ENCODE measurements around the gene PANX2. TPM values are rescaled to one million over a fixed set of nuclear protein-coding genes. Genes with fewer than 3 reads are reported as not detected.

The PANX2 gene
- total and polyA plus RNA-seq, 2 of the 13 experiments (the other 11 are each of a cell fraction or from before 2014, with no cell fraction given), result 0.15 to 1.1 TPM

DNA sequence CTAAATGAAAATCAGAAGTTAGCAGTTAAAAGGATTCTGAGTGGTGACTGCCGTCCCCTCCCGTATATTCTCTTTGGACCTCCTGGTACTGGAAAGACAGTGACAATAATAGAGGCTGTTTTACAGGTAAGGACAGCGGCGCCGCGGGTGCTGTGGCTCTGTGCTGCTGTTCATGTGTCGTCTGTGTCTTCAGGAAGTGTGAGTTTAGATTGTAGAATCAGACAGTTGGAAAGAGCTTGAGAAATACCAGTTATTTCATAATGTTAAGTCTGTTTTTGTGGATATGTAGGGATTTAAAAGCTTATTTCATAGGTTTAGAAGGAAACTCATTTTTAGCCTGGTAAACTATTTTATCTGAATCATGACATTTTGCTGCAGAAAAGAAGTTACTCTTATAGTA, 27.4 kb upstream of the PANX2 start:
- FAIRE-seq, result no peak
- Histone ChIP-seq H3K4me3 (replicated peaks in 1 of 3; ENCODE audit: insufficient read depth in 1 of 3, low read depth in 2 of 3, low read length in 3 of 3) (no peak overlapping the region), H3K27me3 (ENCODE audit: control insufficient read depth in 1 of 2, insufficient read depth in 2 of 2, low read length in 2 of 2) (peaks cover 2 to 24% of the 10 kb centered on the region in 2 experiments), H4K20me1 (ENCODE audit: insufficient read depth, low read length) (no peaks in the 10 kb centered on the region), H3K4me1 (ENCODE audit: insufficient read depth, low read length) (peaks cover 92% of the 10 kb centered on the region), H2AFZ (ENCODE audit: low read length) (no peak overlapping the region), H3K4me2 (ENCODE audit: low read depth, low read length) (peak overlapping the region; percentile 25; the same call in 1 of the 2 replicates), H3K9ac (ENCODE audit: insufficient read depth, low read depth, low read length) (no peak overlapping the region), H3K36me3 (replicated peaks in 1 of 2; ENCODE audit: control insufficient read depth in 1 of 2, insufficient read depth in 2 of 2, low read length in 2 of 2) (no peaks in the 10 kb centered on the region), H3K9me3 (ENCODE audit: low read length) (no peaks in the 10 kb centered on the region), H3K27ac (ENCODE audit: extremely low read length, insufficient read depth, low read length) (no peak overlapping the region), H3K79me2 (ENCODE audit: insufficient read depth, low read length) (no peaks in the 10 kb centered on the region)
- WGBS (ENCODE audit: low lambda C conversion rate), result 3% methylated on average over 7 of the region's 7 CpGs
- POLR2A ChIA-PET, result no interaction called here
- ATAC-seq, result no peak
- intact Hi-C loops (cut with micrococcal nuclease; ENCODE audit: unreplicated experiment), result no loop called here
- DNase-seq (ENCODE audit: low spot score), result no peak
- in situ Hi-C loops (cut with HindIII; ENCODE audit: extremely low pct_ligation_motif_present, low pct_unique_long_range_greater_than_20kb), result no loop called here
- CTCF ChIA-PET (ENCODE audit: low intra/inter-chr PET ratio, low total read pairs), result no interaction called here
- no TSS peak for BruUV-seq (replicated peaks)
- TF ChIP-seq SMAD9 (CRISPR knock-in tag; IDR thresholded peaks at IDR 0.05) (no peak), ZNF567 (CRISPR knock-in tag; IDR thresholded peaks at IDR 0.05; ENCODE audit: borderline replicate concordance) (no peak), FOXC1 (CRISPR knock-in tag; IDR thresholded peaks at IDR 0.05; ENCODE audit: borderline replicate concordance) (no peak), NFE2L2 (IDR thresholded peaks at IDR 0.05; ENCODE audit: low read length) (no peak), ZNF446 (CRISPR knock-in tag; IDR thresholded peaks at IDR 0.05) (no peak), POGZ (CRISPR knock-in tag; IDR thresholded peaks at IDR 0.05) (no peak), NONO (IDR thresholded peaks at IDR 0.05) (no peak), NONO (CRISPR knock-in tag; conservative IDR thresholded peaks at IDR 0.05) (no peak), TAF1 (CRISPR knock-in tag; IDR thresholded peaks at IDR 0.05) (no peak), NBN (conservative IDR thresholded peaks at IDR 0.05) (no peak), MED1 (CRISPR knock-in tag; IDR thresholded peaks at IDR 0.05) (no peak), ZSCAN31 (CRISPR knock-in tag; IDR thresholded peaks at IDR 0.05; ENCODE audit: low read depth) (no peak)
- TF ChIP-seq, protein P1, sequence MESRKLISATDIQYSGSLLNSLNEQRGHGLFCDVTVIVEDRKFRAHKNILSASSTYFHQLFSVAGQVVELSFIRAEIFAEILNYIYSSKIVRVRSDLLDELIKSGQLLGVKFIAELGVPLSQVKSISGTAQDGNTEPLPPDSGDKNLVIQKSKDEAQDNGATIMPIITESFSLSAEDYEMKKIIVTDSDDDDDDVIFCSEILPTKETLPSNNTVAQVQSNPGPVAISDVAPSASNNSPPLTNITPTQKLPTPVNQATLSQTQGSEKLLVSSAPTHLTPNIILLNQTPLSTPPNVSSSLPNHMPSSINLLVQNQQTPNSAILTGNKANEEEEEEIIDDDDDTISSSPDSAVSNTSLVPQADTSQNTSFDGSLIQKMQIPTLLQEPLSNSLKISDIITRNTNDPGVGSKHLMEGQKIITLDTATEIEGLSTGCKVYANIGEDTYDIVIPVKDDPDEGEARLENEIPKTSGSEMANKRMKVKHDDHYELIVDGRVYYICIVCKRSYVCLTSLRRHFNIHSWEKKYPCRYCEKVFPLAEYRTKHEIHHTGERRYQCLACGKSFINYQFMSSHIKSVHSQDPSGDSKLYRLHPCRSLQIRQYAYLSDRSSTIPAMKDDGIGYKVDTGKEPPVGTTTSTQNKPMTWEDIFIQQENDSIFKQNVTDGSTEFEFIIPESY (CRISPR knock-in tag; IDR thresholded peaks at IDR 0.05), result no peak
- TF ChIP-seq, protein P2, sequence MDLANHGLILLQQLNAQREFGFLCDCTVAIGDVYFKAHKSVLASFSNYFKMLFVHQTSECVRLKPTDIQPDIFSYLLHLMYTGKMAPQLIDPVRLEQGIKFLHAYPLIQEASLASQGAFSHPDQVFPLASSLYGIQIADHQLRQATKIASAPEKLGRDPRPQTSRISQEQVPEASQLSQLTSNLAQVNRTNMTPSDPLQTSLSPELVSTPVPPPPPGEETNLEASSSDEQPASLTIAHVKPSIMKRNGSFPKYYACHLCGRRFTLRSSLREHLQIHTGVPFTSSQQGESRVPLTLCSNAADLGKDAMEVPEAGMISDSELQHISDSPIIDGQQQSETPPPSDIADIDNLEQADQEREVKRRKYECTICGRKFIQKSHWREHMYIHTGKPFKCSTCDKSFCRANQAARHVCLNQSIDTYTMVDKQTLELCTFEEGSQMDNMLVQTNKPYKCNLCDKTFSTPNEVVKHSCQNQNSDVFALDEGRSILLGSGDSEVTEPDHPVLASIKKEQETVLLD (CRISPR knock-in tag; IDR thresholded peaks at IDR 0.05; ENCODE audit: low read depth), result no peak
- TF ChIP-seq, protein P3, sequence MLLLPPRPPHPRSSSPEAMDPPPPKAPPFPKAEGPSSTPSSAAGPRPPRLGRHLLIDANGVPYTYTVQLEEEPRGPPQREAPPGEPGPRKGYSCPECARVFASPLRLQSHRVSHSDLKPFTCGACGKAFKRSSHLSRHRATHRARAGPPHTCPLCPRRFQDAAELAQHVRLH (CRISPR knock-in tag; IDR thresholded peaks at IDR 0.05; ENCODE audit: borderline replicate concordance, low read depth), result no peak
- TF ChIP-seq, protein P4, sequence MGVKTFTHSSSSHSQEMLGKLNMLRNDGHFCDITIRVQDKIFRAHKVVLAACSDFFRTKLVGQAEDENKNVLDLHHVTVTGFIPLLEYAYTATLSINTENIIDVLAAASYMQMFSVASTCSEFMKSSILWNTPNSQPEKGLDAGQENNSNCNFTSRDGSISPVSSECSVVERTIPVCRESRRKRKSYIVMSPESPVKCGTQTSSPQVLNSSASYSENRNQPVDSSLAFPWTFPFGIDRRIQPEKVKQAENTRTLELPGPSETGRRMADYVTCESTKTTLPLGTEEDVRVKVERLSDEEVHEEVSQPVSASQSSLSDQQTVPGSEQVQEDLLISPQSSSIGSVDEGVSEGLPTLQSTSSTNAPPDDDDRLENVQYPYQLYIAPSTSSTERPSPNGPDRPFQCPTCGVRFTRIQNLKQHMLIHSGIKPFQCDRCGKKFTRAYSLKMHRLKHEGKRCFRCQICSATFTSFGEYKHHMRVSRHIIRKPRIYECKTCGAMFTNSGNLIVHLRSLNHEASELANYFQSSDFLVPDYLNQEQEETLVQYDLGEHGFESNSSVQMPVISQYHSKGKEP (CRISPR knock-in tag; IDR thresholded peaks at IDR 0.05), result no peak
- TF ChIP-seq, protein P5, sequence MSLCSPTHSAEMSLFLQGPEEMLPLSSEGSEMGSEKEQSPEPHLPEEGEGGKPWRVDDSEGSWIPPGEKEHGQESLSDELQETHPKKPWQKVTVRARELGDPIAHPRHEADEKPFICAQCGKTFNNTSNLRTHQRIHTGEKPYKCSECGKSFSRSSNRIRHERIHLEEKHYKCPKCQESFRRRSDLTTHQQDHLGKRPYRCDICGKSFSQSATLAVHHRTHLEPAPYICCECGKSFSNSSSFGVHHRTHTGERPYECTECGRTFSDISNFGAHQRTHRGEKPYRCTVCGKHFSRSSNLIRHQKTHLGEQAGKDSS (CRISPR knock-in tag; IDR thresholded peaks at IDR 0.05; ENCODE audit: borderline replicate concordance, low read depth), result no peak
- TF ChIP-seq, protein P6, sequence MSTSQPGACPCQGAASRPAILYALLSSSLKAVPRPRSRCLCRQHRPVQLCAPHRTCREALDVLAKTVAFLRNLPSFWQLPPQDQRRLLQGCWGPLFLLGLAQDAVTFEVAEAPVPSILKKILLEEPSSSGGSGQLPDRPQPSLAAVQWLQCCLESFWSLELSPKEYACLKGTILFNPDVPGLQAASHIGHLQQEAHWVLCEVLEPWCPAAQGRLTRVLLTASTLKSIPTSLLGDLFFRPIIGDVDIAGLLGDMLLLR (CRISPR knock-in tag; IDR thresholded peaks at IDR 0.05), result no peak

Measured in HepG2 (cell line).